Mesenchymal stem cell (in vitro differentiated cells and primary cell): ENCODE data around the gene ARHGEF17.

Experiments
- DNase-seq: peaks from one replicate; pipeline ENCODE4 v3.0.0-alpha.2; 2013
- H2AFZ ChIP-seq: one replicate; pipeline ENCODE4 v1.6.1; 2013; ENCODE audit warnings: low read depth, mild to moderate bottlenecking, control low read depth, inconsistent platforms, low read length, moderate library complexity
- H2AK5ac ChIP-seq: 2 replicates; pipeline ENCODE4 v1.6.1; 2013; ENCODE audit warnings: low read length, moderate library complexity, mild to moderate bottlenecking, inconsistent platforms; ENCODE audit not compliant: severe bottlenecking
- H2BK120ac ChIP-seq: one replicate; pipeline ENCODE4 v1.6.1; 2013; ENCODE audit warnings: low read depth, mild to moderate bottlenecking, inconsistent platforms, low read length, moderate library complexity
- H2BK12ac ChIP-seq, 2 experiments: one replicate each; pipeline ENCODE4 v1.6.1; 2013; ENCODE audit warnings: inconsistent platforms in 2 of 2, low read length in 2 of 2, mild to moderate bottlenecking in 2 of 2, moderate library complexity in 2 of 2, control low read depth in 1 of 2
- H2BK15ac ChIP-seq: one replicate; pipeline ENCODE4 v1.6.1; 2013; ENCODE audit warnings: mild to moderate bottlenecking, low read depth, inconsistent platforms; ENCODE audit not compliant: poor library complexity, severe bottlenecking
- H2BK5ac ChIP-seq: 2 replicates; pipeline ENCODE4 v1.6.1; 2013; ENCODE audit warnings: low read depth, mild to moderate bottlenecking, low read length, control low read depth, inconsistent platforms; ENCODE audit not compliant: poor library complexity, severe bottlenecking
- H3K14ac ChIP-seq, 2 experiments: one replicate each; pipeline ENCODE4 v1.6.1; 2013; ENCODE audit warnings: inconsistent platforms in 2 of 2, low read length in 2 of 2, control low read depth in 1 of 2, mild to moderate bottlenecking in 1 of 2, moderate library complexity in 1 of 2
- H3K18ac ChIP-seq, 2 experiments: one replicate each; pipeline ENCODE4 v1.6.1; 2013; ENCODE audit warnings: inconsistent platforms in 2 of 2, low read length in 2 of 2, control low read depth in 1 of 2, low read depth in 1 of 2, mild to moderate bottlenecking in 1 of 2
- H3K23ac ChIP-seq, 2 experiments: one replicate each; pipeline ENCODE4 v1.6.1; 2013; ENCODE audit warnings: inconsistent platforms in 2 of 2, low read length in 2 of 2, mild to moderate bottlenecking in 2 of 2, moderate library complexity in 2 of 2, control low read depth in 1 of 2
- H3K27ac ChIP-seq: 2 replicates; pipeline ENCODE4 v1.5.1; 2013; ENCODE audit warnings: mild to moderate bottlenecking, moderate library complexity, low read length, control low read depth, inconsistent platforms; ENCODE audit not compliant: poor library complexity, severe bottlenecking
- H3K27me3 ChIP-seq, 2 experiments: 2 replicates each; pipeline versions ENCODE4 v1.6.1 to v1.7.0; 2013; ENCODE audit warnings: low read length in 2 of 2, mild to moderate bottlenecking in 2 of 2, moderate library complexity in 2 of 2, control low read depth in 1 of 2, inconsistent platforms in 1 of 2; ENCODE audit not compliant: control insufficient read depth in 1 of 2, insufficient read depth in 1 of 2
- H3K36me3 ChIP-seq, 2 experiments: 2 replicates each; pipeline versions ENCODE4 v1.6.1 to v1.7.0; 2013; ENCODE audit warnings: low read length in 2 of 2, control low read depth in 1 of 2, inconsistent platforms in 1 of 2, low read depth in 1 of 2, mild to moderate bottlenecking in 1 of 2; ENCODE audit not compliant: insufficient read depth in 2 of 2, control insufficient read depth in 1 of 2
- H3K4ac ChIP-seq, 2 experiments: one replicate each; pipeline ENCODE4 v1.6.1; 2013; ENCODE audit warnings: inconsistent platforms in 2 of 2, low read length in 2 of 2, mild to moderate bottlenecking in 2 of 2, moderate library complexity in 2 of 2, control low read depth in 1 of 2, low read depth in 1 of 2
- H3K4me1 ChIP-seq: 2 replicates; pipeline ENCODE4 v1.6.1; 2013; ENCODE audit warnings: low read depth, low read length, control low read depth; ENCODE audit not compliant: control insufficient read depth, insufficient read depth
- H3K4me2 ChIP-seq: 2 replicates; pipeline ENCODE4 v1.6.1; 2013; ENCODE audit warnings: low read length, mild to moderate bottlenecking, inconsistent platforms; ENCODE audit not compliant: poor library complexity, severe bottlenecking
- H3K4me3 ChIP-seq, 2 experiments: 2 replicates each; pipeline versions ENCODE4 v1.5.1 to v1.7.0; 2013; ENCODE audit warnings: low read length in 2 of 2, mild to moderate bottlenecking in 2 of 2, control low read depth in 1 of 2, low read depth in 1 of 2; ENCODE audit not compliant: insufficient read depth in 1 of 2
- H3K79me1 ChIP-seq: replicated peaks from 2 replicates; pipeline ENCODE4 v1.6.1; 2013; ENCODE audit warnings: mild to moderate bottlenecking, control low read depth, low read length, inconsistent platforms; ENCODE audit not compliant: poor library complexity, severe bottlenecking
- H3K9ac ChIP-seq: 2 replicates; pipeline ENCODE4 v1.7.0; 2013; ENCODE audit warnings: mild to moderate bottlenecking, low read length, moderate library complexity
- H3K9me3 ChIP-seq: 2 replicates; pipeline ENCODE4 v1.7.0; 2013; ENCODE audit warnings: mild to moderate bottlenecking, low read length; ENCODE audit not compliant: control insufficient read depth
- H4K8ac ChIP-seq: one replicate; pipeline ENCODE4 v1.6.1; 2013; ENCODE audit warnings: inconsistent platforms, mild to moderate bottlenecking, low read length, moderate library complexity
- H4K91ac ChIP-seq: one replicate; pipeline ENCODE4 v1.6.1; 2013; ENCODE audit warnings: mild to moderate bottlenecking, low read length, inconsistent platforms
- WGBS: methylation state at CpG from one replicate; pipeline ENCODE4 v1.1.7; 2013; ENCODE audit warnings: mixed read lengths; 5-methylcytosine and 5-hydroxymethylcytosine counted together

ARHGEF17 gene

DNA sequence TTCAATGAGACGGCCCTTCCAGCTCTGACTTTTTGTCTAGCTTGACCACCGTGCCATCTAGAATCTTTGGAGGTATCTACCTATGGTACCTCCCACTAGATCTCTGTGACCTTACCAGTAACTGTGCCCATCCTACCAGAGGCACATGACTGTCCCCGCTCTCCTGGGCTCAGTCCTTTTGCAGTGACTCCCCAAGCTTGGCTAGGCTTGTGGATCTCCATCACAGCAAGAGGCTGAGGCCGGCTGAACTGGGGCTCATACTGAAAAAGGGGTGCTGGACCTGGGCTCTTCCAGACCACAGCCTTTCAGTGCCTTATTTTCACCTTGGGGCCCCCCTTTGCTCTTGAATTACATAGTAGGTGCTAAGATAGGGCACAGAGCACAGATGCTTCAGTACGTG, 95.5 kb downstream of the ARHGEF17 start:
- Histone ChIP-seq H4K8ac (no peak overlapping the region), H3K27me3 (no peaks in the 10 kb centered on the region), H3K27ac (no peak overlapping the region), H3K4me1 (peaks cover 9% of the 10 kb centered on the region), H4K91ac (no peak overlapping the region), H2AFZ (no peak overlapping the region), H3K4me2 (no peak overlapping the region), H3K9ac (no peak overlapping the region), H3K14ac (no peak overlapping the region), H2AK5ac (no peak overlapping the region), H3K23ac (no peak overlapping the region), H3K18ac (no peak overlapping the region), H3K4me3 (no peak overlapping the region), H3K4ac (no peak overlapping the region), H2BK5ac (no peak overlapping the region), H2BK12ac (no peak overlapping the region), H3K36me3 (peaks cover 34 to 39% of the 10 kb centered on the region in 2 experiments), H3K79me1 (no peaks in the 10 kb centered on the region), H3K9me3 (no peaks in the 10 kb centered on the region), H2BK15ac (no peak overlapping the region), H2BK120ac (no peak overlapping the region)
- DNase-seq, result no peak
- WGBS, result 85% methylated on average over 5 of the region's 5 CpGs

DNA sequence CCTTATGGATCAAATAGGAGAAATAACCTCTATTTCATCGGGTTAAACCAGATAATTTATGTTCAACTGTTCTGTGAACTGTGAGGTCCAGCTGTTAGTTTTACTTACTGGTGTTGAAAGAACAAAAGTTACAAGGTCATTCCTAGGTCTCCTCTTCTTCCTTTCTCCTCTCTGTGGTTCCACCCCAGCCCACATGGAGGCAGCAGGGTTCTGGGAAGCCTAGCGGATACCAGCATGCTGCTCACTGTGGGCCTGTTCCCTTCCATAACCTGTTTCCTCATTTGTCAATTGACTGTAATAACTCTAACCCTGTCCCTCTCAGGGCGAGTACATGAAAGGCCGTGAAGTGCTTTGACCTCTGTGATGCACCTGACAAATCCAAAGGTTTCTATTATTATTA, 96.0 kb downstream of the ARHGEF17 start:
- no peak overlapping the region for H2BK5ac ChIP-seq
- DNase-seq, result peak; percentile 72
- no peak overlapping the region for H2AK5ac ChIP-seq
- no peak overlapping the region for H2BK120ac ChIP-seq
- H3K14ac ChIP-seq, result no peak overlapping the region
- no peak overlapping the region for H3K4me2 ChIP-seq
- H2BK12ac ChIP-seq, result no peak overlapping the region
- H4K91ac ChIP-seq, result no peak overlapping the region
- no peak overlapping the region for H4K8ac ChIP-seq
- no peak overlapping the region for H3K9ac ChIP-seq
- no peak overlapping the region for H3K23ac ChIP-seq
- no peaks in the 10 kb centered on the region for H3K27me3 ChIP-seq
- no peak overlapping the region for H3K27ac ChIP-seq
- no peaks in the 10 kb centered on the region for H3K9me3 ChIP-seq
- peaks cover 4% of the 10 kb centered on the region for H3K4me1 ChIP-seq
- H2BK15ac ChIP-seq, result no peak overlapping the region
- 55% methylated on average over 1 of the region's 4 CpGs for WGBS
- no peak overlapping the region for H3K18ac ChIP-seq
- peaks cover 37 to 40% of the 10 kb centered on the region in 2 experiments for H3K36me3 ChIP-seq
- no peak overlapping the region for H3K4ac ChIP-seq
- no peak overlapping the region for H3K4me3 ChIP-seq
- H3K79me1 ChIP-seq, result no peaks in the 10 kb centered on the region
- H2AFZ ChIP-seq, result no peak overlapping the region

DNA sequence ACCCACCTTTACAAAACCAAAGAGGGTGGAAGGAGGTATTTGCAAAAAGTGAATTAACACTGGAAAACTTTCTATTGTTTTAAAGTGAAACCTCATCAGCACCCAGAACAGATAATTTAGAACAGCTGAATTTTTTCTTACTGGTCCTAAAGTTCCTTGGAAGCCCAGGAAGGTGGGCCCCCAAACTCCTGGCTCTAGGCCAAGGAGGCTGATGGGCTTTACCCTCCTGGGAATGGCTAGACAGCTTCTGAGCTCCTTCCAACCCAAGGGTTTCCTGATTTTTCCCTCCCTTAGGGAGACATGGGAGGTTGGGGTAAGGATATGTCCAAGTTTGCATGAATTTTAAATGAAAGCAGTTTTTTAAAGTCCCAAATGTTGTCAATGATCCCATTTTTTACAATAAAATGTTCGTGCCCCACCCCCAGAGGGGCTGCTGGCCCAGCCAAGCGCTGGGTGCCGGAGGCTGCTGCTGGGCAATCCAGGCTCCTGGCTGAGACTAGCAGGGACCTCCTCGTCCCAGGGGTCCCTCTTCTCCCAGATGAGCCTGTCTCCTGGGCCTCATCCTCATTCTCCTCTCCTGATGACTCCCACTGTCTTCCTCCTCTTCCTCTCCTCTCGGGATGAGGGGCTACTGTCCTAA, 96.5 kb downstream of the ARHGEF17 start:
- H3K4me2 ChIP-seq, result no peak overlapping the region
- no peaks in the 10 kb centered on the region for H3K9me3 ChIP-seq
- H2BK120ac ChIP-seq, result no peak overlapping the region
- H3K36me3 ChIP-seq, result peaks cover 41 to 45% of the 10 kb centered on the region in 2 experiments
- no peaks in the 10 kb centered on the region for H3K79me1 ChIP-seq
- no peak overlapping the region for H3K23ac ChIP-seq
- H3K27me3 ChIP-seq, result no peaks in the 10 kb centered on the region
- H2BK12ac ChIP-seq, result no peak overlapping the region
- no peak overlapping the region for H2BK15ac ChIP-seq
- no peak overlapping the region for H3K9ac ChIP-seq
- H3K14ac ChIP-seq, result no peak overlapping the region
- H2AK5ac ChIP-seq, result no peak overlapping the region
- no peak overlapping the region for H4K91ac ChIP-seq
- 91% methylated on average over 5 of the region's 5 CpGs for WGBS
- peaks cover 2% of the 10 kb centered on the region for H3K4me1 ChIP-seq
- H2BK5ac ChIP-seq, result no peak overlapping the region
- DNase-seq, result no peak
- no peak overlapping the region for H2AFZ ChIP-seq
- H3K4ac ChIP-seq, result no peak overlapping the region
- H3K4me3 ChIP-seq, result no peak overlapping the region
- H3K18ac ChIP-seq, result no peak overlapping the region
- H3K27ac ChIP-seq, result no peak overlapping the region
- H4K8ac ChIP-seq, result no peak overlapping the region

DNA sequence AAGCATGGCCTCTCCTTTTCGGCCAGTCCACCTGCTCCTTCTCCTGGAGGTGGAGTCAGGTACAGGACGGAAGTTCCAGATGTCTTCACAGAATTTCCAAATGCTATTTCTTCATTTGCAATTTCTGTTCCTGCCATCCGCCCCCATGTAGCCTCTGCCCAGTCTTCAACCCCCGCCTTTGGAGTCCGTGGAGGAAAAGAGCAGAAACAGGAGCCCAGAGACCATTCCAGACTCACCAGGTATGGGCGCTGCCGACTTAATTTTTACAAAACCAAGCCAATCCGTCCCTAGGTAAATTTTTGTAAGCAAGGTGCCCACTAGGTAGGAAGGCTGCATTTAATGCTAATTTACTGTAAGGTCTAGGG, 97.1 kb downstream of the ARHGEF17 start:
- 98% methylated on average over 8 of the region's 8 CpGs for WGBS

More for the DNA sequence above, 97.1 kb downstream of the ARHGEF17 start:
- Histone ChIP-seq H2AK5ac (no peak overlapping the region), H3K36me3 (peaks cover 41 to 45% of the 10 kb centered on the region in 2 experiments), H4K91ac (no peak overlapping the region), H2BK12ac (no peak overlapping the region), H3K9me3 (no peaks in the 10 kb centered on the region), H3K4me1 (peaks cover 2% of the 10 kb centered on the region), H2BK120ac (no peak overlapping the region), H3K23ac (no peak overlapping the region), H3K18ac (no peak overlapping the region), H3K27me3 (no peaks in the 10 kb centered on the region), H3K79me1 (no peaks in the 10 kb centered on the region), H3K14ac (no peak overlapping the region), H3K4me3 (no peak overlapping the region), H2AFZ (no peak overlapping the region), H3K9ac (no peak overlapping the region), H2BK15ac (no peak overlapping the region), H4K8ac (no peak overlapping the region), H3K4me2 (no peak overlapping the region), H3K27ac (no peak overlapping the region), H3K4ac (no peak overlapping the region), H2BK5ac (no peak overlapping the region)
- no peak for DNase-seq
